GM18867 (cell line): ENCODE data around the gene JAKMIP2.
"Not testable (repeated sequence)": the region's sequence is repeated elsewhere in the genome, so short reads cannot be mapped to it uniquely, and the experiment has no call there.

Source experiments
- ATAC-seq: cut with Tn5 transposase; IDR thresholded peaks from one replicate; pipeline ENCODE4 v1.9.1; 2021; ENCODE audit warnings: mild to moderate bottlenecking, moderate library complexity; ENCODE audit not compliant: unreplicated experiment

Gene JAKMIP2

DNA sequence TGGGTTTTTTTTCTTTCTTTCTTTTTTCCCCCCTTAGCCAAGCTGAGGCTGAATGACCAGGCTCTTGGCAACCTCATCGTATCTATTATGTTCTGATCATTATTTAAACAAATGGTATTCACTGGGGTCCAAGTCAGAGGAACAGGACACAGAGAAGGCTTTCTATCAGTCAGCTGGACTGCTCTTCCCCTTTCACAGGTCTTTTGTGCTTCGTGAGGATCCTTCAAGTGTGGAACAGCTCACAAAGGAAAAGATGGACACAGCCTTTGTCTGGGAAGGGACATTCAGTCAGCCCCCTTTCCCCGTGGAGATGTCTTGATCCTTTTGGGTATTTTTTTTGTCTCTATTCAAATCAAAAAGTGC is 218.4 kb downstream of the JAKMIP2 start:
- no peak for ATAC-seq

GRCh38 chr5:147563466-147564123 is 218.9 kb downstream of the JAKMIP2 start:
- no peak for ATAC-seq

GRCh38 chr5:147561435-147561834 is 221.1 kb downstream of the JAKMIP2 start:
- no peak for ATAC-seq

- ATAC-seq: no peak
These were observed 221.7 kb downstream of the JAKMIP2 start for GRCh38 chr5:147560718-147561331.

DNA sequence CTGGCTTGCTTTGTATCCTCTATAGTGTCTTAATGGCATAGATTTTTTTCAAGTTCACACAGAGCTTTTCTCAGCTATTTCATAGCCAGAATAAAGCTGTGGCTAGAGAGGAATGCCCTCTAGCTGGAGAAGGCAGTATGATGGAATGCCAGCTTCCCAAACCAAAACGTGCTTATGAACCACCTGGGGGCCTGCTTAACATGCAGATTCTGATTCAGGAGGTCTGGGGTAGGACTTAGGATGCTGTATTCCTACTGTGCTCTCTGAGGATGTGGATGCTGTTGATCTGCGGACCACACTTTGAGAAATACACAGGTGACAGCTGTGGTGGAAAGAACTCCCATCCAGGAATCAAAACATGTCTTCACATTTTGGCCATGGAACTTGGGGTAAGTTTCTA is 222.8 kb downstream of the JAKMIP2 start:
- ATAC-seq: no peak

- peak; percentile 90 for ATAC-seq
These were observed 223.7 kb downstream of the JAKMIP2 start for GRCh38 chr5:147558826-147559225.

DNA sequence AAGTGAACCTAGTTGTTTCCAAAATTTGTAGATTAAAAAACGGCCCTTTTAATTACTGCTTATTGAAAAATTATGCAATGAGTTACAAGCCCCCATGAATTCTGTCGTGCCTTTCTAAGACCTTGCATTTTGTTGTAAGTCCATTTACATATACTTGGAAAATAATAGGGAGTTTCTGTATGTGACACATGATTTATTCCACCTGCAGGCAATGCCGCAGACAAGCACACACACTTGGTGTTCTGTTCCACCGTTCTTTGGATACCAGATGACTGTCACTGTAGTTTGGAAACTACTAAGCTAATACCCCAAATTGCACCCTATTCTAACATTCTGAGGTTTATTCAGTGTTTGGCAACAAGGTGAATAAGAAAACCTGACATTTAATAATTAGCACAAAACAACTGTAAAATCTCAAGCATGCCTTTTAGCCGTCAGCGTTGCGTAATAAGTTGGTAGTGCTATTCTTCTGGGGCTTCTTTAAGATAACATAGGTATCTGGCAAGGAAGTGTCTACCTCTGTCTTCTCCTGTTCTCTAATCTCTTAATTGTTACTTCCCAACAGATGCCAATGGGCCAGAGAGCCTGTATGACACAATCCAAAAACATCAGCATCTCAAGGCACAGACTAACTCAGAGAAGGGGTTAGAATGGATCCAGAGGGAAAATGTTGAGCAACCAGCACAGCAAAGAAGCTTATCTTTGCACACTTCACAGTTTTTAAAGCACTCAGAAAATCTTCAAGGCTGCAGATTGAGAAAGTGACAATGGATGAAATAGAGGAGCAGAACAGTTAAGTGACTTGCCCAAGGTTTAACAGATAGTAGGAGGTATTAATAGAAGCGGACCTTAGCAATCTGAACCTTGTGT is 224.4 kb downstream of the JAKMIP2 start:
- ATAC-seq: no peak

DNA sequence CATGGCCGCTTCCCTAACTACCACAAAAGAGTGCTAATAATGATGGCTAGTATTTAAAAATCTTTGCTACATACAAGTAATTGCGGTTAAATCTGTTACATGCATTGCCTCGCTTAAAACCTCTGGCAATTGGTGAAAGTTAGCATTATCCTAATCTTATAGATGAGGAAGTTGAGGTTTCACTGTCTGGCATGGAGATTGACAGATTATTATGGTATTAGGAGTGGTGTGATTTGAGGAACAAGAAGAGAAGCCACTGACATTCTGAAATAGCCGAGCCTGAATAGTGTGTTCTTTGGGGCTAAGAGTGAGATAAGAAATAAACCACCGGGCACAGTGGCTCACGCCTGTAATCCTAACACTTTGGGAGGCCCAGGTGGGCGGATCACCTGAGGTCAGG is 227.4 kb downstream of the JAKMIP2 start:
- ATAC-seq: no peak

DNA sequence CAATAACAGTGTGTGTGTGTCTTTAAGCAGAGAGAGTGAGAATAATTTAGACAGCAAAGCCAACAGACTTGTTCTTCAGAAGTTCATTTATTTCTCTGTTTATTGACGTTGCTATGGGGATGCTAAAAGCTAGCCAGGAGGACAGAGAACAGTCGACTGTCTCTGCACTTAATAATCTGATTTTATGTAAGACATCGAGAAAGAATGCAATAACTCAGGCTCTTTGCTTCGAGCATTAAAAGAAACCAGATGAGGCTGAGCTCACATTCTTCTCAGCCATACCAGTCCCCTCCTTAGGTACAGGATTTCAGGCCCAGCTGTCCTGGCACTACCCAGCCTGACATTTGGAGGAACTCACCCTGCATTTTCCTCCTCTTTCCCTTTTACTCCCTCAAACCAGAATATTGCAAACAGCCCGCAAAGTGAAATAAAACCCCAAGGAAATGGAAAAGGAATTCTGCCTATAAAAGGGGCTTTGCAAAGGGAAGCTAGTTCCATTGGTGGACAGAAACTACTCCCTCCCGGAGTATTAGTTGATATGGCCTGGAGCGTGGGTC is 228.2 kb downstream of the JAKMIP2 start:
- ATAC-seq: no peak

GRCh38 chr5:147553817-147554216 is 228.7 kb downstream of the JAKMIP2 start:
- not testable (repeated sequence) for ATAC-seq

DNA sequence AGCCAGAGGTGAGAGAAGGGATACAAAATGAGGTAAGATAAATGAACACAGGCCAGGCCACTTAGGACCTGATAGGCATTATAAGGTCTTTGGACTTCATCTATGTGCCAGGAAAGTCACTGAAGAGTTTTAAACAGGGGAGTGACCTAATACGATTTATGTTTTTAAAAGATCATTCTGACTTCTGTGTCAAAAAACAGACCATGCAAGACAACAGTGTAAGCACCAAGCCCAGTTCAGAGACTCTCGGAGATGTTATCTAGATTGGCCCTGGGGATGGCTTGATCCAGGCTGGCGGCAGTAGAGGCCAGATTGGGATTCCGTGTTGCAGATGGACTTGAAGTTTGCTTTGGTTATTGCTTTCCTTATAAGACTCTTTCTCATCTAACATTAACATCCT is 229.6 kb downstream of the JAKMIP2 start:
- ATAC-seq: no peak

GRCh38 chr5:147551677-147552076 is 230.9 kb downstream of the JAKMIP2 start:
- ATAC-seq: no peak

- ATAC-seq: no peak
These were observed 234.8 kb downstream of the JAKMIP2 start for GRCh38 chr5:147547730-147548129.

GRCh38 chr5:147544556-147544955 is 238.0 kb downstream of the JAKMIP2 start:
- no peak for ATAC-seq

DNA sequence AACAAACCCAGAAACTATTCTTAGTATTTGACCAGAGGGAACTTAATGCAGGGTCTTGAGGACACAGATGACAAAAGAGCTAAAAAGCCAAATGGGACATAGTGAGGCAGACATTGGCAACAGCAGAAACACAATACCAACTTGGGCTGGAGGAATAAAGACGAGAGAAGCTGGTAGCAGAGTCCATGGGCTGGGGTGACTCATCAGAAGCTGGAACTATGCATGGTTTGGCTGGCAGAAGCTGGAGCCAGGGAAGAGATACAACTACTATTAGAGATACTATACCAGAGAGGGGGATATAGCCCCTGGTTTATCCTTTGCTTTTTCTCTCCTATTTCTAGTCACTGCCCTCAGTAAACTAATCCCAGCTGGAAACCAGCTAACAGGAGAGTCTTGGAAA is 243.5 kb downstream of the JAKMIP2 start:
- ATAC-seq: no peak

DNA sequence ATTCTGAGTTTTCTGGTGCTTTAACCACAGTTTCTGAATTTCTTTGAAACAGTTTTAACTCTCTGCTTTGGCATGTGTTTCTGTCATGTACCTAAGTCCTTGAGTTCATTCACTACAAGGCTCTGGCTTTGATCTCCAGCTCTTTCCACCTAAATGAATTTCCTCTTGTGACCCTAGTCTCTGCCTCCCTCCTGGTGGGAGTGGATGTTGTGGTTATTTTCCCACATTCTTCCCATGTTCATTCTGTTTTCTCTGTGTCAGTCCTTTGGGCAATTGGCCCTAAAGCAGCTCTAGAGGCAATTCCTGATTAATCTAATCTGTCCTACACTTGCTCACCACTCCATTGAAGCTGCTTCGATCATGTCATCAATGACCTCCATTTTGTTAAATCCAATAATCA is 244.3 kb downstream of the JAKMIP2 start:
- no peak for ATAC-seq
